ENCODE measurements around the gene RASGRF1.

GRCh38 chr15:78928616-78929093 is 161.9 kb downstream of the RASGRF1 start:
- TF ChIP-seq, protein P1, sequence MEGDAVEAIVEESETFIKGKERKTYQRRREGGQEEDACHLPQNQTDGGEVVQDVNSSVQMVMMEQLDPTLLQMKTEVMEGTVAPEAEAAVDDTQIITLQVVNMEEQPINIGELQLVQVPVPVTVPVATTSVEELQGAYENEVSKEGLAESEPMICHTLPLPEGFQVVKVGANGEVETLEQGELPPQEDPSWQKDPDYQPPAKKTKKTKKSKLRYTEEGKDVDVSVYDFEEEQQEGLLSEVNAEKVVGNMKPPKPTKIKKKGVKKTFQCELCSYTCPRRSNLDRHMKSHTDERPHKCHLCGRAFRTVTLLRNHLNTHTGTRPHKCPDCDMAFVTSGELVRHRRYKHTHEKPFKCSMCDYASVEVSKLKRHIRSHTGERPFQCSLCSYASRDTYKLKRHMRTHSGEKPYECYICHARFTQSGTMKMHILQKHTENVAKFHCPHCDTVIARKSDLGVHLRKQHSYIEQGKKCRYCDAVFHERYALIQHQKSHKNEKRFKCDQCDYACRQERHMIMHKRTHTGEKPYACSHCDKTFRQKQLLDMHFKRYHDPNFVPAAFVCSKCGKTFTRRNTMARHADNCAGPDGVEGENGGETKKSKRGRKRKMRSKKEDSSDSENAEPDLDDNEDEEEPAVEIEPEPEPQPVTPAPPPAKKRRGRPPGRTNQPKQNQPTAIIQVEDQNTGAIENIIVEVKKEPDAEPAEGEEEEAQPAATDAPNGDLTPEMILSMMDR (IDR thresholded peaks at IDR 0.05; ENCODE audit: insufficient read depth, low read length) = no peak
- no peak for TF ChIP-seq REST (IDR thresholded peaks at IDR 0.05; ENCODE audit: insufficient replicate concordance, low read depth)
